Stimulated activated naive CD8-positive, alpha-beta T cell treated with anti-CD3 and anti-CD28 coated beads, Interleukin-15, Interleukin-2, amounts not matched to agents 100 ng/mL and 50 ng/mL, for 24 hours (primary cell): ENCODE measurements around the gene THSD4.

Experiments used
- H3K27ac Mint-ChIP-seq: one replicate; pipeline ENCODE4 v1.8.0; 2021; ENCODE audit warnings: mild to moderate bottlenecking, mixed read lengths
- H3K27me3 Mint-ChIP-seq: one replicate; pipeline ENCODE4 v1.8.0; 2021; ENCODE audit warnings: mixed read lengths
- H3K36me3 Mint-ChIP-seq: one replicate; pipeline ENCODE4 v1.8.0; 2021; ENCODE audit warnings: low read depth, mixed read lengths
- H3K4me1 Mint-ChIP-seq: one replicate; pipeline ENCODE4 v1.8.0; 2021; ENCODE audit warnings: low read depth, mixed read lengths
- H3K4me3 Mint-ChIP-seq: one replicate; pipeline ENCODE4 v1.8.0; 2021; ENCODE audit warnings: mild to moderate bottlenecking, mixed read lengths
- H3K9me3 Mint-ChIP-seq: one replicate; pipeline ENCODE4 v1.8.0; 2021; ENCODE audit warnings: mixed read lengths

THSD4 gene

GRCh38 chr15:71465131-71465955, 350.1 kb downstream of the THSD4 start:
- H3K4me3 Mint-ChIP-seq: no peak overlapping the region
- no peaks in the 10 kb centered on the region for H3K4me1 Mint-ChIP-seq
- no peaks in the 10 kb centered on the region for H3K9me3 Mint-ChIP-seq
- no peak overlapping the region for H3K27ac Mint-ChIP-seq
- peaks cover 6% of the 10 kb centered on the region for H3K27me3 Mint-ChIP-seq
- H3K36me3 Mint-ChIP-seq: no peaks in the 10 kb centered on the region

- H3K27ac Mint-ChIP-seq: no peak overlapping the region
- no peaks in the 10 kb centered on the region for H3K9me3 Mint-ChIP-seq
- H3K4me1 Mint-ChIP-seq: no peaks in the 10 kb centered on the region
- no peak overlapping the region for H3K4me3 Mint-ChIP-seq
- H3K36me3 Mint-ChIP-seq: no peaks in the 10 kb centered on the region
- H3K27me3 Mint-ChIP-seq: peaks cover 6% of the 10 kb centered on the region
These were observed 353.4 kb downstream of the THSD4 start for GRCh38 chr15:71468715-71469114.

GRCh38 chr15:71469413-71469812, 354.1 kb downstream of the THSD4 start:
- Mint-ChIP-seq H3K36me3 (no peaks in the 10 kb centered on the region), H3K27me3 (peaks cover 6% of the 10 kb centered on the region), H3K27ac (no peak overlapping the region), H3K4me1 (no peaks in the 10 kb centered on the region), H3K9me3 (no peaks in the 10 kb centered on the region), H3K4me3 (no peak overlapping the region)

- Mint-ChIP-seq H3K9me3 (no peaks in the 10 kb centered on the region), H3K36me3 (no peaks in the 10 kb centered on the region), H3K27ac (no peak overlapping the region), H3K4me1 (no peaks in the 10 kb centered on the region), H3K4me3 (no peak overlapping the region), H3K27me3 (no peaks in the 10 kb centered on the region)
These were observed 356.1 kb downstream of the THSD4 start for GRCh38 chr15:71471347-71471746.

GRCh38 chr15:71472566-71472965, 357.3 kb downstream of the THSD4 start:
- no peaks in the 10 kb centered on the region for H3K4me1 Mint-ChIP-seq
- no peaks in the 10 kb centered on the region for H3K36me3 Mint-ChIP-seq
- no peaks in the 10 kb centered on the region for H3K9me3 Mint-ChIP-seq
- no peak overlapping the region for H3K4me3 Mint-ChIP-seq
- no peaks in the 10 kb centered on the region for H3K27me3 Mint-ChIP-seq
- no peak overlapping the region for H3K27ac Mint-ChIP-seq

- H3K27me3 Mint-ChIP-seq: no peaks in the 10 kb centered on the region
- no peaks in the 10 kb centered on the region for H3K9me3 Mint-ChIP-seq
- H3K4me1 Mint-ChIP-seq: no peaks in the 10 kb centered on the region
- no peaks in the 10 kb centered on the region for H3K36me3 Mint-ChIP-seq
- no peak overlapping the region for H3K4me3 Mint-ChIP-seq
- H3K27ac Mint-ChIP-seq: no peak overlapping the region
These were observed 358.5 kb downstream of the THSD4 start for GRCh38 chr15:71473751-71474150.

- Mint-ChIP-seq H3K27ac (no peak overlapping the region), H3K27me3 (peaks cover 9% of the 10 kb centered on the region), H3K4me3 (no peak overlapping the region), H3K4me1 (no peaks in the 10 kb centered on the region), H3K36me3 (no peaks in the 10 kb centered on the region), H3K9me3 (no peaks in the 10 kb centered on the region)
These were observed 361.6 kb downstream of the THSD4 start for GRCh38 chr15:71476823-71477222.

GRCh38 chr15:71480556-71480955, 365.3 kb downstream of the THSD4 start:
- Mint-ChIP-seq H3K27ac (no peak overlapping the region), H3K9me3 (no peaks in the 10 kb centered on the region), H3K4me1 (no peaks in the 10 kb centered on the region), H3K36me3 (no peaks in the 10 kb centered on the region), H3K27me3 (peaks cover 9% of the 10 kb centered on the region), H3K4me3 (no peak overlapping the region)

GRCh38 chr15:71484080-71484479, 368.8 kb downstream of the THSD4 start:
- no peaks in the 10 kb centered on the region for H3K4me1 Mint-ChIP-seq
- H3K4me3 Mint-ChIP-seq: no peak overlapping the region
- no peak overlapping the region for H3K27ac Mint-ChIP-seq
- no peaks in the 10 kb centered on the region for H3K9me3 Mint-ChIP-seq
- no peaks in the 10 kb centered on the region for H3K36me3 Mint-ChIP-seq
- H3K27me3 Mint-ChIP-seq: peaks cover 22% of the 10 kb centered on the region

GRCh38 chr15:71485094-71485693, 369.9 kb downstream of the THSD4 start:
- Mint-ChIP-seq H3K27ac (no peak overlapping the region), H3K4me3 (no peak overlapping the region), H3K4me1 (no peaks in the 10 kb centered on the region), H3K36me3 (no peaks in the 10 kb centered on the region), H3K9me3 (no peaks in the 10 kb centered on the region), H3K27me3 (peaks cover 22% of the 10 kb centered on the region)

GRCh38 chr15:71489570-71489969, 374.3 kb downstream of the THSD4 start:
- no peaks in the 10 kb centered on the region for H3K9me3 Mint-ChIP-seq

GRCh38 chr15:71493526-71493925, 378.3 kb downstream of the THSD4 start:
- H3K4me3 Mint-ChIP-seq: no peak overlapping the region
- peaks cover 5% of the 10 kb centered on the region for H3K27me3 Mint-ChIP-seq
- no peaks in the 10 kb centered on the region for H3K9me3 Mint-ChIP-seq

More at GRCh38 chr15:71489570-71489969, 374.3 kb downstream of the THSD4 start:
- Mint-ChIP-seq H3K27me3 (peaks cover 13% of the 10 kb centered on the region), H3K4me3 (no peak overlapping the region), H3K36me3 (no peaks in the 10 kb centered on the region), H3K27ac (no peak overlapping the region), H3K4me1 (no peaks in the 10 kb centered on the region)

GRCh38 chr15:71494563-71495397, 379.5 kb downstream of the THSD4 start:
- no peaks in the 10 kb centered on the region for H3K9me3 Mint-ChIP-seq
- H3K4me1 Mint-ChIP-seq: no peaks in the 10 kb centered on the region
- H3K27me3 Mint-ChIP-seq: no peaks in the 10 kb centered on the region
- H3K4me3 Mint-ChIP-seq: no peak overlapping the region
- no peaks in the 10 kb centered on the region for H3K36me3 Mint-ChIP-seq
- H3K27ac Mint-ChIP-seq: no peak overlapping the region

More at GRCh38 chr15:71493526-71493925, 378.3 kb downstream of the THSD4 start:
- Mint-ChIP-seq H3K4me1 (no peaks in the 10 kb centered on the region), H3K36me3 (no peaks in the 10 kb centered on the region), H3K27ac (no peak overlapping the region)

GRCh38 chr15:71495398-71495780, 380.1 kb downstream of the THSD4 start:
- Mint-ChIP-seq H3K4me3 (no peak overlapping the region), H3K27ac (no peak overlapping the region), H3K4me1 (no peaks in the 10 kb centered on the region), H3K36me3 (no peaks in the 10 kb centered on the region), H3K27me3 (no peaks in the 10 kb centered on the region), H3K9me3 (no peaks in the 10 kb centered on the region)

GRCh38 chr15:71496336-71496955, 381.2 kb downstream of the THSD4 start:
- no peaks in the 10 kb centered on the region for H3K36me3 Mint-ChIP-seq

More at GRCh38 chr15:71496336-71496955, 381.2 kb downstream of the THSD4 start:
- Mint-ChIP-seq H3K9me3 (no peaks in the 10 kb centered on the region), H3K4me1 (no peaks in the 10 kb centered on the region), H3K4me3 (no peak overlapping the region), H3K27ac (no peak overlapping the region), H3K27me3 (peaks cover 2% of the 10 kb centered on the region)
